ENCODE measurements around the gene STAT4. TPM values are rescaled to one million over a fixed set of nuclear protein-coding genes. Genes with fewer than 3 reads are reported as not detected.

STAT4 gene
- total and polyA plus RNA-seq, 4 donors: 2.5 to 11.5 (median 5.6) TPM

DNA sequence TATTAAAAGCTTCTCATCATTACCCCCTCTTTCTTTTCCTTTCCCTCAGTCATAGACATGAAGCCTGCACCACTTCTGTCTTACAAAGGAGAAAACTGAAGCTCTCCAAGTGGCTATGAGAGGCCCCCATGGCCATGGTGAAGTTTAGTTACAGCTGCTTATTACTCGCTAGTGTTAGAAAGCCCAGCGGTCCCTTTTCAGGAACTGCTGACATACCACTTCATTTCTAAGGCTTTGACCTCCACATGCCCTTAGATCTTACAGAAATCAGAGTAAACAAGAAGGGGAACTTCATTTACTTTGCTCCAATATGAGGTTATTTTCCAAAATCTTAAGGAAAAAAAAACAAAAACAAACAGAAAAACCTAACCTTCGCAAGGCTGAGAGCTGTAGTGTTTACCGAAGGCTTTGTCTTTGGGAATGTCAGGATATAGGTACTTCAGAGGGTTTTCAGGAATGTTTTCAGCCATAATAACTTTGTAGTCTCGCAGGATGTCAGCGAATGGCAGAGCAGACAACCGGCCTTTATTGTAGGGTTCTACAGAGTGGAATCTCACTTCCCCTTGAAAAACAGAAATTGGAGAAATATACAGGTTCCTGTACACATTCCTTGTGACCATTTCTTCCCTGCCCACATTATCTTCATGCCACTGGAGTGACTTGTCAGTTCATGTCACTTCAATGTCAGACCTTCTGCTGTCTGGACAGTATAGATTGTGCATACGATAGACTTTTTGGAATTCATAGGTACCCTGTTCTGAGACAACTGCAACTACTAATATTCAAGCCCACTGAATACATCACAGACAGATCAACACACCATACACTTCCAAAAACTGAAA is 118.0 kb downstream of the STAT4 start:
- H3K27me3 ChIP-seq (ENCODE audit: control insufficient read depth in 3 of 3, insufficient read depth in 3 of 3, low read length in 2 of 3): no peaks in the 10 kb centered on the region
- no peaks in the 10 kb centered on the region for H3K36me3 ChIP-seq (ENCODE audit: control insufficient read depth in 4 of 4, insufficient read depth in 4 of 4, low read length in 4 of 4)
- TF ChIP-seq, protein P1, sequence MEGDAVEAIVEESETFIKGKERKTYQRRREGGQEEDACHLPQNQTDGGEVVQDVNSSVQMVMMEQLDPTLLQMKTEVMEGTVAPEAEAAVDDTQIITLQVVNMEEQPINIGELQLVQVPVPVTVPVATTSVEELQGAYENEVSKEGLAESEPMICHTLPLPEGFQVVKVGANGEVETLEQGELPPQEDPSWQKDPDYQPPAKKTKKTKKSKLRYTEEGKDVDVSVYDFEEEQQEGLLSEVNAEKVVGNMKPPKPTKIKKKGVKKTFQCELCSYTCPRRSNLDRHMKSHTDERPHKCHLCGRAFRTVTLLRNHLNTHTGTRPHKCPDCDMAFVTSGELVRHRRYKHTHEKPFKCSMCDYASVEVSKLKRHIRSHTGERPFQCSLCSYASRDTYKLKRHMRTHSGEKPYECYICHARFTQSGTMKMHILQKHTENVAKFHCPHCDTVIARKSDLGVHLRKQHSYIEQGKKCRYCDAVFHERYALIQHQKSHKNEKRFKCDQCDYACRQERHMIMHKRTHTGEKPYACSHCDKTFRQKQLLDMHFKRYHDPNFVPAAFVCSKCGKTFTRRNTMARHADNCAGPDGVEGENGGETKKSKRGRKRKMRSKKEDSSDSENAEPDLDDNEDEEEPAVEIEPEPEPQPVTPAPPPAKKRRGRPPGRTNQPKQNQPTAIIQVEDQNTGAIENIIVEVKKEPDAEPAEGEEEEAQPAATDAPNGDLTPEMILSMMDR (IDR thresholded peaks at IDR 0.05; ENCODE audit: control extremely low read depth, extremely low read depth): no peak
- ATAC-seq (ENCODE audit: insufficient read depth, low FRiP score) (no peak), DNase-seq (peak; percentile 31 to 81 (median 77))
- H3K4me3 ChIP-seq: no peak overlapping the region
- peak overlapping the region in 1 of 2 donors; percentile 14 for H3K9ac ChIP-seq (ENCODE audit: insufficient read depth in 1 of 2, low read length in 2 of 2)
- peaks cover 0 to 24% (median 9%) of the 10 kb centered on the region in 5 donors for H3K4me1 ChIP-seq (ENCODE audit: control insufficient read depth in 5 of 5, insufficient read depth in 5 of 5, low read length in 5 of 5)
- H3K27ac ChIP-seq (ENCODE audit: low read depth in 1 of 2, low read length in 1 of 2): no peak overlapping the region
- WGBS, 2 donors: 54 to 62% methylated on average over 8 of the region's 8 CpGs
- H3K9me3 ChIP-seq (ENCODE audit: control insufficient read depth in 4 of 4, insufficient read depth in 3 of 4, low read length in 3 of 4): no peaks in the 10 kb centered on the region

- Histone ChIP-seq H3K9me3 (ENCODE audit: control insufficient read depth in 4 of 4, insufficient read depth in 3 of 4, low read length in 3 of 4) (no peaks in the 10 kb centered on the region), H3K27me3 (ENCODE audit: control insufficient read depth in 3 of 3, insufficient read depth in 3 of 3, low read length in 2 of 3) (no peaks in the 10 kb centered on the region), H3K9ac (ENCODE audit: insufficient read depth in 1 of 2, low read length in 2 of 2) (no peak overlapping the region), H3K36me3 (ENCODE audit: control insufficient read depth in 4 of 4, insufficient read depth in 4 of 4, low read length in 4 of 4) (no peaks in the 10 kb centered on the region), H3K27ac (ENCODE audit: low read depth in 1 of 2, low read length in 1 of 2) (no peak overlapping the region), H3K4me1 (ENCODE audit: control insufficient read depth in 5 of 5, insufficient read depth in 5 of 5, low read length in 5 of 5) (peaks cover 0 to 23% (median 9%) of the 10 kb centered on the region in 5 donors), H3K4me3 (no peak overlapping the region)
- WGBS, 2 donors: 79 to 95% methylated on average over 2 of the region's 2 CpGs
- DNase-seq (no peak), ATAC-seq (ENCODE audit: insufficient read depth, low FRiP score) (no peak)
- TF ChIP-seq, protein P1 (IDR thresholded peaks at IDR 0.05; ENCODE audit: control extremely low read depth, extremely low read depth): no peak
Measured at GRCh38 chr2:191031256-191031655, 119.5 kb downstream of the STAT4 start.

DNA sequence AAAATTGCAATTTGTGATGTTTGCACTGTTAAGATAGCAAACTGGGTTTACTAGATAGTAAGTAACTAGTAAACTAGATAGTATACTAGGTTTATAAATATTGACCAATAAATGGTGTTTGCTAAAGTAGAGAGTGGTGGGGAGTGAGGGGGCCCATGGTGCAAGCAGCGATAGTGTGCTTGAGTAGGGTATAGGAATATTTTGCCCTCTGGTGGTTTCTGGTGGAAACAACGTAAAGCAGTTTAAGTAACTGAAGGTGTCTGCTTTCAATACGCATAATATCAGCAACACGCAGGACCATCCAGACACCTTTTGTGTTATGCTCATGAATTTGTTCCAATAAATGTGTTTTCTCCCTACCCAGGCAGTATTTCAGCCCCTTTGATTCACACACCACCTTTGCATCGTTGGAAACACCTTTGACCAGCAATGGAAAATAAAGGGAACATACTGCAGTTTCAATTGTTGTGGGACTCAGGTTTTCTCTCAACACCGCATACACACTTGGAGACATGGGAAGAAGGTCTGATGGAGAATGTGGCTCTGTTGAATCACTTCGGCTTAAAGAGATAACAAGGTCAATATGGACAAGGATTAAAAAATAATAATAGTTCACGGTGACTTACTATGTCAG is 120.2 kb downstream of the STAT4 start:
- TF ChIP-seq, protein P1 (IDR thresholded peaks at IDR 0.05; ENCODE audit: control extremely low read depth, extremely low read depth): peak; percentile 29
- Histone ChIP-seq H3K4me3 (no peak overlapping the region), H3K27me3 (ENCODE audit: control insufficient read depth in 3 of 3, insufficient read depth in 3 of 3, low read length in 2 of 3) (no peaks in the 10 kb centered on the region), H3K9me3 (ENCODE audit: control insufficient read depth in 4 of 4, insufficient read depth in 3 of 4, low read length in 3 of 4) (no peaks in the 10 kb centered on the region), H3K4me1 (ENCODE audit: control insufficient read depth in 5 of 5, insufficient read depth in 5 of 5, low read length in 5 of 5) (peaks cover 0 to 21% (median 9%) of the 10 kb centered on the region in 5 donors), H3K27ac (ENCODE audit: low read depth in 1 of 2, low read length in 1 of 2) (no peak overlapping the region), H3K9ac (ENCODE audit: insufficient read depth in 1 of 2, low read length in 2 of 2) (no peak overlapping the region), H3K36me3 (ENCODE audit: control insufficient read depth in 4 of 4, insufficient read depth in 4 of 4, low read length in 4 of 4) (no peaks in the 10 kb centered on the region)
- 43 to 54% methylated on average over 8 of the region's 8 CpGs for WGBS, 2 donors
- peak in 1 of 3 donors; percentile 59 for DNase-seq
- peak; percentile 51 for ATAC-seq (ENCODE audit: insufficient read depth, low FRiP score)
